Left renal pelvis (tissue), 4 donors: ENCODE measurements around the gene PSD2. TPM values are rescaled to one million over a fixed set of nuclear protein-coding genes. Genes with fewer than 3 reads are reported as not detected.

Experiments
- DNase-seq, 4 donors: peaks; one replicate each; pipeline ENCODE4 v3.0.0-alpha.2; 2013; ENCODE audit warnings: low read depth in 4 of 4, low spot score in 3 of 4
- polyA plus RNA-seq, 4 donors: library from polyadenylated mRNA; unstranded; fragments of 120-200 nt; gene quantifications; one replicate each; pipeline ENCODE4 v1.2.1, GENCODE V29; 2013; ENCODE audit not compliant: insufficient read length in 4 of 4

The PSD2 gene
- polyA plus RNA-seq, 4 donors = 1.5 to 2.5 (median 2.1) TPM

GRCh38 chr5:139810341-139811273 lies 15.0 kb downstream of the PSD2 start:
- DNase-seq = no peak

GRCh38 chr5:139811274-139811607 lies 15.6 kb downstream of the PSD2 start:
- DNase-seq = no peak

- DNase-seq = no peak
Measured at GRCh38 chr5:139812323-139812722, 16.7 kb downstream of the PSD2 start.

DNA sequence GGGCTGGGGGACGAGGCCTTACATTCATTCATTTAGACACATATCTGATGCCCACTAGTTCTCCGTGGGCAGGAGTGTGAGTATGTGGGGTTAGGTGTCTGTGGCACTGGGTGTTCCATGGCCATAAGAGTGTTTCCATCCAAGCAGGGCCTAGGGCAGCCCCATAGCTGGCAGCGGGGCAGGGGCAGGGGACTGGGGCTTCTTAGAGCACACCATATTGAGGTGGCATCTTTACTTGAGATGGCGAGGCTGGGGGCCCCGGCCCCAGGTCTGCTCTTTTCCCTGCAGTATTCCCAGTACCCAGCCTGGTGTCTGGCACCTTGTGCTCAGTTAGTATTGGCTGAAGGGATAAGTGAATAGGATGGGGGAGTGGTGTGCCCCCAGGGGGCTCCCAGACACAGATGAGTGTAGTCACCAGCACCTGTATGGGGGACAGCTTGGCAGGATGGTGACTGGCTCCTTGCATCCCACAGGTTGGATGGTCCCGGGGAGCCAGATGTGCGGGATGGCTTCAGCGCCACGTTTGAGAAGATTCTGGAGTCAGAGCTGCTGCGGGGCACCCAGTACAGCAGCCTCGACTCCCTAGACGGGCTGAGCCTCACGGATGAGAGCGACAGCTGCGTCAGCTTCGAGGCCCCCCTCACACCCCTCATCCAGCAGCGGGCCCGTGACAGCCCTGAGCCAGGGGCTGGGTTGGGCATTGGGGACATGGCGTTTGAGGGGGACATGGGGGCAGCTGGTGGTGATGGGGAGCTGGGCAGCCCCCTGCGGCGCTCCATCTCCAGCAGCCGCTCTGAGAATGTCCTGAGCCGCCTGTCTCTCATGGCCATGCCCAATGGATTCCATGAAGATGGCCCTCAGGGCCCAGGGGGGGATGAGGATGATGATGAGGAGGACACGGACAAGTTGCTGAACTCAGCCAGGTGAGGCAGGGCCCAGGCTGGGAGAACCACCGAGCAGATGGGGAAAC lies 17.5 kb downstream of the PSD2 start:
- DNase-seq = no peak

GRCh38 chr5:139814191-139814601 lies 18.6 kb downstream of the PSD2 start:
- no peak for DNase-seq

GRCh38 chr5:139814704-139815280 lies 19.2 kb downstream of the PSD2 start:
- no peak for DNase-seq

GRCh38 chr5:139816566-139816965 lies 21.0 kb downstream of the PSD2 start:
- no peak for DNase-seq

DNA sequence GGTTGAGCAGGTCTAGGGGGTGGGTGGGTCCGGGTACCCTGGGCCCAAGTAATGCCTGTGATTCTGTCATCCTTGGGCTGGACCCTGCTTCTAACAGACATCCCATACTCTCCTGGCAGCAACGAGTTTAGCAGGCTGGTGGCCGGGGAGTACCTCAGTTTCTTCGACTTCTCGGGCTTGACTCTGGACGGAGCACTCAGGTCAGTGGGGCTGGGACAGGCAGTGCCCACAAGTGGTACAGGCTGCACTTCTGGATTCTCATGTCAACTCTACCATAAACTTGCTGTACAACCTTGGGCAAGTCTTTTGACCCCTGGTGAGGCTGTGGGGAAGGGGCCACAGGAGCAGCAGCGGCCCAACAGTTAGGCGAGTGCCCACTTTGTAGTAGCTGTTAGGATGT lies 21.8 kb downstream of the PSD2 start:
- no peak for DNase-seq

- no peak for DNase-seq
Measured at GRCh38 chr5:139817970-139818369, 22.4 kb downstream of the PSD2 start.

DNA sequence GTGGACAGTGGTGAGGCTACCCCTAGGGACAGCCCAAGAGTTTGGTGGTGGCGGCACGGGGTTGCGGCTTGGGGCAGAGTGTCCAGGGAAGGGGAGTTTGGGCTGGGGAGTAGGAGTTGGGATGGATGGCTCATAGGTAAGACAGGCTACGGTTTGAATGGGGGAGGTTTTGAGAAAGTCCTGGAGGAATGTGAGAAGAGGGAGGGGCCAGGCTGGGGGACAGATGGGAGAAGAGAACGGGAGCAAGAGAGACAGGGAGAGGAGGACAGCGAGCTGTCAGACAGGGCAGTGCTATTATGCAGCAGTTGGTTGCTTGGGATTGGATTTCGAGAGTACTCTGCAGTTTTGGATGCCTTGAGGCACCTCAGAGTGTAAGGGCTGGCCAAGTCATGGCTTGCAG lies 24.5 kb downstream of the PSD2 start:
- DNase-seq = no peak

DNA sequence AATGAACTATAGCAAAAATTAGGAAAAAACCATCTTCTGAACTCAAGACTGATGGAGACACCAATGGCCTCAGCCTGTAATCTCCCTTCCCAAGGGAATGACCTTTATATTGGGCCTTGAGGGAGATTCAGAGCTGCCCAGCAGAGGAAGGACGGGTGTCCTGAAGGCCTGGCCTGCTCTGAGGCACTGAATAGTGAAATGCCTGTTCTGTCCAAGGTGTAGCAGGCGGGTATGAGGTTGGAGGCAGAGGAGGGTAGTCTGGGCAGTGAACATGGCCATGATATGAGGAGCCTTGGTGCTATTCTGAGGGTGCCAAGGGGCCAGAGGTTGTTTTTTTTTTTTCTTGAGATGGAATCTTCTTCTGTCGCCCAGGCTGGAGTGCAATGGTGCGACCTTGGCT lies 25.0 kb downstream of the PSD2 start:
- no peak for DNase-seq

- DNase-seq = no peak
Measured at GRCh38 chr5:139821806-139822552, 26.4 kb downstream of the PSD2 start.

DNA sequence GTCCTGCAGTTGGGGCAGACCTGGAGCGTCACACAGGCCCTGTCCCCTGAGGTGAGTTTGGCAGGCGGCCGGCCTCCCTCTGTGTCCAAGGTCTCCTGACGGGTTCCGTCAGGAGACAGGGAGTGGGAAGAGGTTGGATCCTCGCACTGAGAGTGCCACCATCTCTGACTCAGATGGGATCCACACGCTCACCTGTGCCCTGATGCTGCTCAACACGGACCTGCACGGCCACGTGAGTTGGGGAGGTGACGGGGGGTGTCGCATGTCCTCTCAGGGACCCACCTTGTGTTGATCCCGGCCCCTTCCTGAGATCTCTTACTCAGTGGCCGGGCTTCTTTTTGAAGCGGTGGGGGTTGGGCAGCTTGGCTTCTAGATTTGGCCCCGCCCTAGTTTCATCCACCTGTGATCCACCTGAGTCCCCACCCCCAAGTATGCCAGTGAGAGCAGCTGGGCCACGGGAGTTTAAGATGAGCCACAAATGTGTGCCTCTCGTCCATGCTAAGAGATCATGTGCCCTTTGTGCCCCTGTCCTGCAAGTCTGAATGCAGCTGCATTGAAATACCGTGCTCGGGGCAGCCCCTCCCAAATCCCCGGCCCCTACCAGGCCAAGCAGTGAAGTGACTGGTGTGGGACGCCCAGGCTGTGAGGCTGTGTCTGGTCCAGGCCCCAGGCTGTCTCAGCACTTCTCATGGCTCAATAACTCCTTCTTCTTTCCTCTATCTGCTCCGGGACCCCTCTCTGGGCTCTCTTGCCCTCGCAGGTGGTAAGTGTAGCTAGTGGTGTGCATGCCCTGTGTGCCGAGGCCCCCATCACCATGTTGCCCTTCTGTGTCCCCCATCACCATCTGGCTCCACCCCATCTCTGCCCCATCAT lies 27.2 kb downstream of the PSD2 start:
- no peak for DNase-seq

DNA sequence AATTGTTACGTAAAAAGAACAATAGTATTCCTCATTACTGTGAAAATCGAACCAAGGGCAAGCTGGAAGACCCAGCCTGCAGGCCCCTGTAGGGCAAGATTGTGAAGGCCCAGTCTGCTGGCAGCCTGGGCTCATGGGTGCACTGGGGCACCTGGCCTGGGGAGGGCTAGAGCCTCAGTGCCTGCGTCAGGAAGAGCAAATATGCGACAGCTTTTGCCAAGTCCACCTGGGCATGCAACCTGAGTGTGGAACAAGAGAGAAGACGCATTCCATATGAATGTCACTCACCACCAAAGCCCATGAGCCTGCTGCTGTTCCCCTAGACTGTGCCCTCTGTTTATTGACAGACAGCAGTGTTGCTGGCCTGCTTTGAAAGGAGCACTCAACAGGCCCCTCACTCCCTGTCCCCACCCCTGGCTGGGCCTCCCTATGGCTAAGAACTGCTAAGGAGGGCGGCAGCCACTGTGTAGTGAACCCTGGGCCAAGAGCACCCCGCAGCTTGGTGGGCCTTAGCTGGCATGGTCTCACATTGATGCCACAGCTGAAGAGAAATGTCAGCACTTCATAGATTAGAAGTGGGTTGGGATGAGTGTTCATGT lies 28.2 kb downstream of the PSD2 start:
- no peak for DNase-seq

GRCh38 chr5:139825690-139826089 lies 30.1 kb downstream of the PSD2 start:
- DNase-seq = no peak

GRCh38 chr5:139828207-139828895 lies 32.7 kb downstream of the PSD2 start:
- no peak for DNase-seq

- DNase-seq = no peak
Measured at GRCh38 chr5:139829471-139829870, 33.9 kb downstream of the PSD2 start.

- DNase-seq = no peak
Measured at GRCh38 chr5:139831624-139832023, 36.0 kb downstream of the PSD2 start.
